ENCODE results near the gene FABP3. TPM values are rescaled to one million over a fixed set of nuclear protein-coding genes. Genes with fewer than 3 reads are reported as not detected.

The FABP3 gene
- polyA plus RNA-seq, 6 donors from 2014 or later = 0.55 TPM; not detected in 5

- ATAC-seq (ENCODE audit: low read depth in 2 of 2) = no peak
- H3K27ac Mint-ChIP-seq = no peak overlapping the region
Measured at GRCh38 chr1:31410871-31411270, 38.0 kb upstream of the FABP3 start.

GRCh38 chr1:31409946-31410858 lies 37.3 kb upstream of the FABP3 start:
- Mint-ChIP-seq H3K27ac (peak overlapping the region in 1 of 6 donors; percentile 36), H3K4me1 (peaks cover 10 to 15% (median 13%) of the 10 kb centered on the region in 3 donors), H3K27me3 (peaks cover 37 to 62% (median 60%) of the 10 kb centered on the region in 3 donors), H3K9me3 (no peaks in the 10 kb centered on the region), H3K4me3 (peak overlapping the region in 1 of 8 donors; percentile 61), H3K36me3 (peaks cover 0 to 8% of the 10 kb centered on the region in 2 donors)
- DNase-seq = no peak
- no peak for ATAC-seq (ENCODE audit: low read depth in 2 of 2)

More at GRCh38 chr1:31410871-31411270, 38.0 kb upstream of the FABP3 start:
- DNase-seq = no peak
- peaks cover 10 to 15% (median 13%) of the 10 kb centered on the region in 3 donors for H3K4me1 Mint-ChIP-seq
- H3K27me3 Mint-ChIP-seq = peaks cover 41 to 69% (median 62%) of the 10 kb centered on the region in 3 donors
- H3K4me3 Mint-ChIP-seq = peak overlapping the region in 4 of 8 donors; percentile 2 to 93 (median 48)
- peaks cover 0 to 8% of the 10 kb centered on the region in 2 donors for H3K36me3 Mint-ChIP-seq
- no peaks in the 10 kb centered on the region for H3K9me3 Mint-ChIP-seq

- peaks cover 0 to under 1% (median 0%) of the 10 kb centered on the region in 7 donors for H3K9me3 Mint-ChIP-seq
- no peak for DNase-seq
- H3K36me3 Mint-ChIP-seq = peaks cover 0 to 5% of the 10 kb centered on the region in 2 donors
- peaks cover 9 to 13% (median 10%) of the 10 kb centered on the region in 3 donors for H3K4me1 Mint-ChIP-seq
- peaks cover 34 to 54% (median 51%) of the 10 kb centered on the region in 3 donors for H3K27me3 Mint-ChIP-seq
- no peak overlapping the region for H3K4me3 Mint-ChIP-seq
- no peak for ATAC-seq (ENCODE audit: low read depth in 2 of 2)
- H3K27ac Mint-ChIP-seq = peak overlapping the region in 1 of 6 donors; percentile 33
Measured at GRCh38 chr1:31408788-31409318, 36.0 kb upstream of the FABP3 start.

GRCh38 chr1:31407029-31407626 lies 34.3 kb upstream of the FABP3 start:
- Mint-ChIP-seq H3K27ac (no peak overlapping the region), H3K4me3 (no peak overlapping the region), H3K36me3 (no peaks in the 10 kb centered on the region), H3K9me3 (peaks cover 0 to 5% (median 0%) of the 10 kb centered on the region in 7 donors), H3K27me3 (peaks cover 26 to 47% (median 45%) of the 10 kb centered on the region in 3 donors), H3K4me1 (peaks cover under 1 to 2% (median under 1%) of the 10 kb centered on the region in 3 donors)
- ATAC-seq (ENCODE audit: low read depth in 2 of 2) (no peak), DNase-seq (no peak)

- Mint-ChIP-seq H3K4me3 (no peak overlapping the region), H3K27ac (peak overlapping the region in 1 of 6 donors; percentile 77), H3K4me1 (no peaks in the 10 kb centered on the region), H3K36me3 (no peaks in the 10 kb centered on the region), H3K27me3 (peaks cover 15 to 33% (median 31%) of the 10 kb centered on the region in 3 donors), H3K9me3 (peaks cover 0 to 5% (median 0%) of the 10 kb centered on the region in 7 donors)
- DNase-seq (no peak), ATAC-seq (ENCODE audit: low read depth in 2 of 2) (no peak)
Measured at GRCh38 chr1:31405578-31406245, 32.8 kb upstream of the FABP3 start.

- no peak for ATAC-seq (ENCODE audit: low read depth in 2 of 2)
- H3K4me3 Mint-ChIP-seq = no peak overlapping the region
- DNase-seq = no peak
Measured at GRCh38 chr1:31401241-31401640, 28.4 kb upstream of the FABP3 start.

GRCh38 chr1:31400393-31400792 lies 27.5 kb upstream of the FABP3 start:
- peaks cover 0 to 5% (median 0%) of the 10 kb centered on the region in 7 donors for H3K9me3 Mint-ChIP-seq
- no peaks in the 10 kb centered on the region for H3K36me3 Mint-ChIP-seq
- H3K27me3 Mint-ChIP-seq = peaks cover 5 to 8% (median 6%) of the 10 kb centered on the region in 3 donors
- H3K27ac Mint-ChIP-seq = no peak overlapping the region
- ATAC-seq (ENCODE audit: low read depth in 2 of 2) (no peak), DNase-seq (no peak)
- no peak overlapping the region for H3K4me3 Mint-ChIP-seq
- H3K4me1 Mint-ChIP-seq = peaks cover 0 to 4% (median 4%) of the 10 kb centered on the region in 3 donors

More at GRCh38 chr1:31401241-31401640, 28.4 kb upstream of the FABP3 start:
- Mint-ChIP-seq H3K36me3 (no peaks in the 10 kb centered on the region), H3K9me3 (peaks cover 0 to 5% (median 0%) of the 10 kb centered on the region in 7 donors), H3K27ac (no peak overlapping the region), H3K27me3 (peaks cover 5 to 8% (median 6%) of the 10 kb centered on the region in 3 donors), H3K4me1 (peaks cover 0 to 4% (median 4%) of the 10 kb centered on the region in 3 donors)

- no peak overlapping the region for H3K4me3 Mint-ChIP-seq
- H3K36me3 Mint-ChIP-seq = no peaks in the 10 kb centered on the region
Measured at GRCh38 chr1:31399976-31400375, 27.1 kb upstream of the FABP3 start.

GRCh38 chr1:31398246-31398645 lies 25.4 kb upstream of the FABP3 start:
- Mint-ChIP-seq H3K27ac (peak overlapping the region in 3 of 6 donors; percentile 11 to 61 (median 47)), H3K9me3 (no peaks in the 10 kb centered on the region), H3K4me1 (peaks cover 11 to 16% (median 15%) of the 10 kb centered on the region in 3 donors), H3K36me3 (no peaks in the 10 kb centered on the region), H3K27me3 (peaks cover 0 to 1% (median 0%) of the 10 kb centered on the region in 3 donors), H3K4me3 (no peak overlapping the region)
- no peak for DNase-seq
- ATAC-seq (ENCODE audit: low read depth in 2 of 2) = no peak

More at GRCh38 chr1:31399976-31400375, 27.1 kb upstream of the FABP3 start:
- Mint-ChIP-seq H3K9me3 (peaks cover 0 to 5% (median 0%) of the 10 kb centered on the region in 7 donors), H3K27me3 (peaks cover 2 to 8% (median 3%) of the 10 kb centered on the region in 3 donors), H3K4me1 (peaks cover 3 to 8% (median 6%) of the 10 kb centered on the region in 3 donors), H3K27ac (no peak overlapping the region)
- DNase-seq (no peak), ATAC-seq (ENCODE audit: low read depth in 2 of 2) (no peak)

GRCh38 chr1:31397360-31398095 lies 24.7 kb upstream of the FABP3 start:
- H3K4me1 Mint-ChIP-seq = peaks cover 11 to 16% (median 15%) of the 10 kb centered on the region in 3 donors
- peaks cover 0 to 3% (median 0%) of the 10 kb centered on the region in 3 donors for H3K27me3 Mint-ChIP-seq
- peak overlapping the region in 3 of 6 donors; percentile 11 to 47 (median 11) for H3K27ac Mint-ChIP-seq
- ATAC-seq (ENCODE audit: low read depth in 2 of 2) = no peak
- DNase-seq = no peak
- no peak overlapping the region for H3K4me3 Mint-ChIP-seq
- no peaks in the 10 kb centered on the region for H3K9me3 Mint-ChIP-seq
- H3K36me3 Mint-ChIP-seq = no peaks in the 10 kb centered on the region

GRCh38 chr1:31396633-31397351 lies 23.9 kb upstream of the FABP3 start:
- H3K36me3 Mint-ChIP-seq = no peaks in the 10 kb centered on the region
- H3K4me1 Mint-ChIP-seq = peaks cover 11 to 16% (median 15%) of the 10 kb centered on the region in 3 donors
- H3K27me3 Mint-ChIP-seq = peaks cover 0 to 8% (median 0%) of the 10 kb centered on the region in 3 donors
- no peak for ATAC-seq (ENCODE audit: low read depth in 2 of 2)
- DNase-seq = no peak
- peak overlapping the region in 4 of 6 donors; percentile 19 to 92 (median 54) for H3K27ac Mint-ChIP-seq
- peak overlapping the region in 4 of 8 donors; percentile 3 to 32 (median 26) for H3K4me3 Mint-ChIP-seq
- no peaks in the 10 kb centered on the region for H3K9me3 Mint-ChIP-seq
